Measurements from ENCODE around the gene ADRB2. TPM values are rescaled to one million over a fixed set of nuclear protein-coding genes. Genes with fewer than 3 reads are reported as not detected.

The ADRB2 gene
- total RNA-seq, 2 experiments from 2014 or later = 4.4 to 16.8 TPM

DNA sequence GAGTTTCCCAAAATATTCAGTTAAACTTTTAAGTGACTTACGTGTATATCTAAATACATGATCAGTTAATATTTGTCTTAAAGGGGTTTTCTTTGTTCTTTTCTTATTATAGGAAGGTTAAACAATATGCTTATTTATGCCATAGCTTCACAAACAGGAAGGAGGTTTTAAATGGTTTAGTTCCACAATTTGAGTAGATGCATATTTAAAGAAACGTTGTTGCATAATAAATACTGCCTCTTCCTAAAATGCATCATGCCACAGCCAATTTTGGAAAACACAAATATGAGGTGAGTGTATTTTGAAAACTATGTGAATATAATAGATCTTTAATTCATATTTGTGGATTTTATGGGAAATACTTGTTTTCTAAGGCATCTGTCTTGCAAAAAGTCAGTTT, 2.5 kb upstream of the ADRB2 start:
- intact Hi-C loops (cut with micrococcal nuclease; ENCODE audit: unreplicated experiment) = no loop called here
- Histone ChIP-seq H3K4me2 (ENCODE audit: low read length) (peak overlapping the region; percentile 16), H2AFZ (ENCODE audit: low read length) (peak overlapping the region; percentile 12; the same call in 1 of the 2 replicates), H3K36me3 (ENCODE audit: insufficient read depth, low read length) (no peaks in the 10 kb centered on the region), H4K20me1 (ENCODE audit: insufficient read depth, low read length) (no peaks in the 10 kb centered on the region), H3K27ac (ENCODE audit: low read depth, low read length, poor library complexity, severe bottlenecking) (no peak overlapping the region), H3K4me3 (ENCODE audit: low read depth, low read length, poor library complexity, severe bottlenecking) (no peak overlapping the region), H3K9me3 (ENCODE audit: low read length) (no peaks in the 10 kb centered on the region), H3K4me1 (ENCODE audit: insufficient read depth, low read length, poor library complexity, severe bottlenecking) (peaks cover 39% of the 10 kb centered on the region), H3K9me2 (ENCODE audit: insufficient read depth, low read length) (no peaks in the 10 kb centered on the region), H3K79me2 (ENCODE audit: insufficient read depth, low read depth, low read length) (peaks cover 22% of the 10 kb centered on the region)
- POLR2A ChIA-PET = no interaction called here
- TF ChIP-seq EZH2phosphoT487 (IDR thresholded peaks at IDR 0.05; ENCODE audit: borderline replicate concordance, low read depth, low read length) = no peak
- CTCF ChIA-PET (ENCODE audit: unreplicated experiment) = no interaction called here
- no TSS peak for BruUV-seq (replicated peaks)
- DNase-seq (ENCODE audit: low spot score) = no peak

- H3K9me2 ChIP-seq (ENCODE audit: insufficient read depth, low read length) = no peaks in the 10 kb centered on the region
- H4K20me1 ChIP-seq (ENCODE audit: insufficient read depth, low read length) = no peaks in the 10 kb centered on the region
- peaks cover 40% of the 10 kb centered on the region for H3K79me2 ChIP-seq (ENCODE audit: insufficient read depth, low read depth, low read length)
- no peak for DNase-seq (ENCODE audit: low spot score)
- H3K4me1 ChIP-seq (ENCODE audit: insufficient read depth, low read length, poor library complexity, severe bottlenecking) = peaks cover 51% of the 10 kb centered on the region
- peak overlapping the region; percentile 78 for H2AFZ ChIP-seq (ENCODE audit: low read length)
- intact Hi-C loops (cut with micrococcal nuclease; ENCODE audit: unreplicated experiment) = loop anchor here (1.0 kb wide), 1 partner anchor 8 kb away; no protein-coding TSS in a partner anchor
- H3K4me3 ChIP-seq (ENCODE audit: low read depth, low read length, poor library complexity, severe bottlenecking) = peak overlapping the region; percentile 76
- no peaks in the 10 kb centered on the region for H3K9me3 ChIP-seq (ENCODE audit: low read length)
- peak overlapping the region; percentile 85 for H3K4me2 ChIP-seq (ENCODE audit: low read length)
- no TSS peak for BruUV-seq (replicated peaks)
- ChIA-PET CTCF (ENCODE audit: unreplicated experiment) (interaction anchor here (0.8 kb wide), 1 partner anchor 11 kb away, joined by 3 read pairs; no protein-coding TSS in a partner anchor), POLR2A (interaction anchor here (0.7 to 1.7 kb wide), 3 partner anchors 10 to 20 kb away, joined by 3 to 15 read pairs (median 4); no protein-coding TSS in a partner anchor)
- TF ChIP-seq CTCF (conservative IDR thresholded peaks at IDR 0.05; ENCODE audit: low read length) (no peak), EZH2phosphoT487 (IDR thresholded peaks at IDR 0.05; ENCODE audit: borderline replicate concordance, low read depth, low read length) (no peak)
- no peaks in the 10 kb centered on the region for H3K36me3 ChIP-seq (ENCODE audit: insufficient read depth, low read length)
- H3K27ac ChIP-seq (ENCODE audit: low read depth, low read length, poor library complexity, severe bottlenecking) = peak overlapping the region; percentile 35
Observed at GRCh38 chr5:148825716-148826052, 727 bp upstream of the ADRB2 start.

DNA sequence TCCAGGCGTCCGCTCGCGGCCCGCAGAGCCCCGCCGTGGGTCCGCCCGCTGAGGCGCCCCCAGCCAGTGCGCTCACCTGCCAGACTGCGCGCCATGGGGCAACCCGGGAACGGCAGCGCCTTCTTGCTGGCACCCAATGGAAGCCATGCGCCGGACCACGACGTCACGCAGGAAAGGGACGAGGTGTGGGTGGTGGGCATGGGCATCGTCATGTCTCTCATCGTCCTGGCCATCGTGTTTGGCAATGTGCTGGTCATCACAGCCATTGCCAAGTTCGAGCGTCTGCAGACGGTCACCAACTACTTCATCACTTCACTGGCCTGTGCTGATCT, 294 bp downstream of the ADRB2 start:
- H2AFZ ChIP-seq (ENCODE audit: low read length) = peak overlapping the region; percentile 78; the same call in 1 of the 2 replicates
- peak overlapping the region; percentile 85 for H3K4me2 ChIP-seq (ENCODE audit: low read length)
- no peaks in the 10 kb centered on the region for H3K9me2 ChIP-seq (ENCODE audit: insufficient read depth, low read length)
- no peak overlapping the region for H3K27ac ChIP-seq (ENCODE audit: low read depth, low read length, poor library complexity, severe bottlenecking)
- ChIA-PET POLR2A (interaction anchor here (1.0 to 1.7 kb wide), 2 partner anchors 11 to 19 kb away, joined by 4 to 15 read pairs; no protein-coding TSS in a partner anchor), CTCF (ENCODE audit: unreplicated experiment) (interaction anchor here (0.5 kb wide), 1 partner anchor 9 kb away, joined by 3 read pairs; no protein-coding TSS in a partner anchor)
- H4K20me1 ChIP-seq (ENCODE audit: insufficient read depth, low read length) = no peaks in the 10 kb centered on the region
- no peaks in the 10 kb centered on the region for H3K36me3 ChIP-seq (ENCODE audit: insufficient read depth, low read length)
- no TSS peak for BruUV-seq (replicated peaks)
- TF ChIP-seq EZH2phosphoT487 (IDR thresholded peaks at IDR 0.05; ENCODE audit: borderline replicate concordance, low read depth, low read length) = no peak
- no peak for TF ChIP-seq CTCF (conservative IDR thresholded peaks at IDR 0.05; ENCODE audit: low read length)
- no peaks in the 10 kb centered on the region for H3K9me3 ChIP-seq (ENCODE audit: low read length)
- peak overlapping the region; percentile 76 for H3K4me3 ChIP-seq (ENCODE audit: low read depth, low read length, poor library complexity, severe bottlenecking)
- H3K4me1 ChIP-seq (ENCODE audit: insufficient read depth, low read length, poor library complexity, severe bottlenecking) = peaks cover 53% of the 10 kb centered on the region
- no peak for DNase-seq (ENCODE audit: low spot score)
- peaks cover 48% of the 10 kb centered on the region for H3K79me2 ChIP-seq (ENCODE audit: insufficient read depth, low read depth, low read length)
- intact Hi-C loops (cut with micrococcal nuclease; ENCODE audit: unreplicated experiment) = loop anchor here (1.0 kb wide), 1 partner anchor 9 kb away; no protein-coding TSS in a partner anchor
